Prostate gland (tissue), 2 donors: ENCODE measurements around the gene MAFF. TPM values are rescaled to one million over a fixed set of nuclear protein-coding genes. Genes with fewer than 3 reads are reported as not detected.

Experiments
- DNase-seq: peaks from one replicate; pipeline ENCODE4 v3.0.0-alpha.2; 2019; ENCODE audit warnings: low spot score
- H3K27ac ChIP-seq, 2 donors: fragments of 200-600 bp; sonication (generic); 2 replicates each; pipeline ENCODE4 v1.5.1; 2017 to 2019
- H3K27me3 ChIP-seq: fragments of 200-600 bp; sonication (generic); replicated peaks from 2 replicates; pipeline ENCODE4 v1.5.1; 2019; ENCODE audit not compliant: insufficient read depth
- H3K36me3 ChIP-seq, 2 donors: fragments of 200-600 bp; sonication (generic); 1 replicate in 1 of 2; 2 replicates in 1 of 2; pipeline versions ENCODE4 v1.5.1 to v1.8.1; 2017 to 2019
- H3K4me1 ChIP-seq: fragments of 200-600 bp; sonication (generic); replicated peaks from 2 replicates; pipeline ENCODE4 v1.5.1; 2019
- H3K4me3 ChIP-seq, 2 donors: fragments of 200-600 bp; sonication (generic); 2 replicates each; pipeline ENCODE4 v1.5.1; 2017 to 2019
- H3K9me3 ChIP-seq: fragments of 200-600 bp; sonication (generic); 2 replicates; pipeline ENCODE4 v1.5.1; 2017
- CTCF ChIP-seq, 4 experiments: fragments of 200-600 bp in 2 of 4; fragments of 450-650 bp in 2 of 4; sonication (generic) in 2 of 4; IDR thresholded peaks; 1 replicate in 3 of 4; 2 replicates in 1 of 4; pipeline ENCODE4 v1.5.1; 2016 to 2019; ENCODE audit warnings: antibody characterized with exemption in 4 of 4, mild to moderate bottlenecking in 2 of 4, moderate library complexity in 2 of 4
- POLR2A ChIP-seq: fragments of 450-650 bp; IDR thresholded peaks from one replicate; pipeline ENCODE4 v1.6.1; 2016; ENCODE audit warnings: antibody characterized with exemption, mild to moderate bottlenecking
- POLR2AphosphoS5 ChIP-seq: sonication (generic); formaldehyde crosslinking; IDR thresholded peaks from one replicate; pipeline ENCODE4 v1.6.1; 2017; ENCODE audit warnings: antibody characterized with exemption
- WGBS: methylation state at CpG from one replicate; pipeline ENCODE4 v1.1.5; 2018; 5-methylcytosine and 5-hydroxymethylcytosine counted together
- intact Hi-C: fragments of 100-400 bp; cut with DNase I; formaldehyde crosslinking; loops from one replicate; pipeline ENCODE4 v1.14.2; 2022
- small RNA-seq, 2 donors: library from RNA; depleted of rRNA; stranded (forward); fragments of <200 nt; gene quantifications; one replicate each; pipeline ENCODE3, GENCODE V24; 2016
- total RNA-seq, 2 donors: library from RNA; depleted of rRNA; stranded (reverse); fragments of >200 nt; gene quantifications; one replicate each; pipeline ENCODE4 v1.1.0, GENCODE V29; 2016

MAFF gene
- total RNA-seq, 2 donors from 2014 or later = 23.6 to 26.0 TPM

- WGBS = 54% methylated on average over 15 of the region's 15 CpGs
- Histone ChIP-seq H3K9me3 (no peaks in the 10 kb centered on the region), H3K27me3 (no peaks in the 10 kb centered on the region), H3K4me1 (peaks cover 3% of the 10 kb centered on the region), H3K4me3 (no peak overlapping the region), H3K36me3 (no peaks in the 10 kb centered on the region), H3K27ac (peak overlapping the region; percentile 35 to 52)
- no peak for DNase-seq
- TF ChIP-seq POLR2AphosphoS5 (no peak), POLR2A (no peak), CTCF (IDR thresholded peaks at IDR 0.05) (no peak)
- intact Hi-C loops = loop anchor here (5.0 kb wide), 1 partner anchor 91 kb away; no protein-coding TSS in a partner anchor
Measured at GRCh38 chr22:38260761-38261681, 59.2 kb downstream of the MAFF start.

- no peaks in the 10 kb centered on the region for H3K36me3 ChIP-seq
- no peaks in the 10 kb centered on the region for H3K27me3 ChIP-seq
- peak overlapping the region; percentile 32 to 52 for H3K27ac ChIP-seq
- H3K4me3 ChIP-seq = no peak overlapping the region
- peak; percentile 67 for DNase-seq
- H3K9me3 ChIP-seq = no peaks in the 10 kb centered on the region
- TF ChIP-seq POLR2AphosphoS5 = peak; percentile 43
- no peak for TF ChIP-seq POLR2A
- peak in 3 of 4 experiments; percentile 36 to 63 (median 61) for TF ChIP-seq CTCF (IDR thresholded peaks at IDR 0.05)
- 55% methylated on average over 20 of the region's 20 CpGs for WGBS
- peaks cover under 1% of the 10 kb centered on the region for H3K4me1 ChIP-seq
- intact Hi-C loops = loop anchor here (5.0 kb wide), 1 partner anchor 90 kb away; no protein-coding TSS in a partner anchor
Measured at GRCh38 chr22:38262051-38262795, 60.4 kb downstream of the MAFF start.

DNA sequence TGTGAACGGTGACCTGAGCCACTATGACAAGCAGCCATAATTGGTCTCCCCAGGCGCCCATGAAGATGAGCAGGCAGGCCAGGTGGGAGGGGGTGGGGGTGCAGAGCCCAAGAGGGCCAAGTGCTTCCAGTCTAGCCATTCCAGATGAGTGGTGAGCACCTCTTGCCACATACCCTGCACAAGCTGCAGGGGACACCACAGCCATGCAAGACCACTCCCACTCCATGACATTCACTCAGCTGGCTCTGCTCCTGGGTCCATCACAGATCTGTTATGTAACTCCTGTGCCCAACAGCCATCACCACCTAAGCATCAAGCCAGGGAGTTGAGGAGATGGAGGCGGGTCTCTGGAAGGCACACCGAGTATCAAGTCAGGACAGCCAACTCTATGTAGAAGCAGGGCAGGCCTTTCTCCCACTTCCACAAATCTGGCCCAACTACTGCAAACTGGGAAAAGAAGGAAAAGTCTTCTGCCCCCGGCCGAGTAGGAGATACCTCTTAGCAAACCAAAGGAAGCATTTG lies 62.6 kb downstream of the MAFF start:
- H3K4me1 ChIP-seq = no peaks in the 10 kb centered on the region

More for the DNA sequence above, 62.6 kb downstream of the MAFF start:
- H3K9me3 ChIP-seq = no peaks in the 10 kb centered on the region
- TF ChIP-seq CTCF (IDR thresholded peaks at IDR 0.05) = no peak
- H3K4me3 ChIP-seq = no peak overlapping the region
- H3K27me3 ChIP-seq = no peaks in the 10 kb centered on the region
- 85% methylated on average over 6 of the region's 6 CpGs for WGBS
- no peaks in the 10 kb centered on the region for H3K36me3 ChIP-seq
- intact Hi-C loops = loop anchor here (5.0 kb wide), 1 partner anchor 88 kb away; no protein-coding TSS in a partner anchor
- no peak for DNase-seq
- H3K27ac ChIP-seq = no peak overlapping the region

Small RNA genes lying within 50 kb of the gene (small RNA-seq; reads per million reads assigned to genes)
- gene RN7SL704P = 0 reads per million in 2 donors

Other genes with a start within 250 kb of the MAFF start
- 1 to 10 TPM in 1 of 2 donors, not detected in 1; 9.7 TPM for gene C22orf23, start 248.4 kb upstream of the MAFF start, total RNA-seq
- 100 to 1,000 TPM in 1 of 2 donors, 10 to 100 TPM in 1; 63.1 to 157 TPM for gene POLR2F, start 248.3 kb upstream of the MAFF start, total RNA-seq
- gene SOX10, start 217.4 kb upstream of the MAFF start, total RNA-seq = 1 to 10 TPM; 3.3 to 8.1 TPM
- gene PICK1, start 144.6 kb upstream of the MAFF start, total RNA-seq = 100 to 1,000 TPM in 1 of 2 donors, 10 to 100 TPM in 1; 90.0 to 114 TPM
- gene SLC16A8, start 117.8 kb upstream of the MAFF start, total RNA-seq = under 1 TPM; 0.28 to 0.59 TPM
- 1 to 10 TPM in 1 of 2 donors, under 1 TPM in 1; 0.14 to 5.5 TPM for gene BAIAP2L2, start 91.3 kb upstream of the MAFF start, total RNA-seq
- gene PLA2G6, start 20.2 kb upstream of the MAFF start, total RNA-seq = 100 to 1,000 TPM in 1 of 2 donors, 10 to 100 TPM in 1; 61.5 to 138 TPM
- 100 to 1,000 TPM in 1 of 2 donors, 10 to 100 TPM in 1; 76.0 to 137 TPM for gene TMEM184B, start 71.0 kb downstream of the MAFF start, total RNA-seq
- gene CSNK1E, start 115.4 kb downstream of the MAFF start, total RNA-seq = 100 to 1,000 TPM in 1 of 2 donors, 10 to 100 TPM in 1; 82.8 to 190 TPM